Measurements from ENCODE around the gene MVP. TPM values are rescaled to one million over a fixed set of nuclear protein-coding genes. Genes with fewer than 3 reads are reported as not detected.
"Not testable (repeated sequence)": the region's sequence is repeated elsewhere in the genome, so short reads cannot be mapped to it uniquely, and the experiment has no call there.

Gene MVP
- total RNA-seq, 2 donors from 2014 or later = 467 to 578 TPM

DNA sequence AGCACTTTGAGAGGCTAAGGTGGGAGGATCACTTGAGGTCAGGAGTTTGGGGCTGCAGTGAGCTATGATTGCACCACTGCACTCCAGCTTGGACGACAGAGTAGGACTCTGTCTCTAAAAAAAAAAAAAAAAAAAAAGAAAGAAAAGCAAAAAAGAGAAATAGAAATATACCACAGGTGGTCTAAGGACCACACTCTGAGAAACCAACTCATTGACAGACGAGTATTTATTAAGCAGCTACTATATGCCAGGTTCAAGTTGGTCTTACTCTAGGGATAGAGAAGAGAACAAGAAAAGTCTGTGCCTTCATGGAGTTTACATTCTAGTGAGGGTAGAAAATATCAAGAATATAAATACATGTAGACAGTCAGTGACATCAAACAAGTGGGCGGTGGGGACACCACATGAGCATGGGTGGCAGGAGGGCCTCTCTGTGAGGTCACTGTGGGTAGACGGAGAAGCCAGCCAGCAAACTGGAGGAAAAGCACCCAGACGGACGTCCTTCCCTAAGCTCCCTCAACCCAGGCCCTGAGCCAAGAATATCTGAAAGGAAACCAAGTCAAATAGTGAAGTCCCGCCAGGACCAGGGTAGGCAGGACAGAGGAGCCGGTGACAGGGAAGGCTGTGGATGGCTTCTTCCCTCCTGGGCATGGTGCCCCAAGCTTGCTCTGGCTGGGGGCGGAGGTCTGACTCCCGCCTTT, 38.0 kb downstream of the MVP start:
- DNase-seq (no peak), ATAC-seq (no peak)
- intact Hi-C loops (cut with DNase I, micrococcal nuclease) = no loop called here

DNA sequence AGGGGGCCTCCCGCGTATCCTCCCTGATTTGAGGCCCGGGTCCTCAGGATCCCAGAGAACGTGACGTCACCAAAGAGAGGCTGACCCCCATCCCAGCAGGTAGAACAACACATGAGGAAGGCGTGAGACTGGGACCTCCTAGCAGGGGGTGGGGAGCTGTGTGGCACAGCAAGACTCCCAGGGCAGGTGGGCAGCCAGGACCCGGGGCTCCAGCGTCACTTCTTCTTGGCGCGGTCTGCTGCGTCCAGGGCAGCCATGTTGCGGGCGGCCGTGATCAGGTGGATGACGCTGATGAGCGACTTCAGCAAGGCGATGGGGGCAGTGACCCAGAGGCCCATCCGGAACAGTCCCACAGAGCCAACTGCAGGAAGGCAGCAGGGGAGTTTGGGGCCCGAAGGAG, 38.7 kb downstream of the MVP start:
- ATAC-seq = no peak
- DNase-seq = no peak
- intact Hi-C loops (cut with DNase I, micrococcal nuclease) = no loop called here

DNA sequence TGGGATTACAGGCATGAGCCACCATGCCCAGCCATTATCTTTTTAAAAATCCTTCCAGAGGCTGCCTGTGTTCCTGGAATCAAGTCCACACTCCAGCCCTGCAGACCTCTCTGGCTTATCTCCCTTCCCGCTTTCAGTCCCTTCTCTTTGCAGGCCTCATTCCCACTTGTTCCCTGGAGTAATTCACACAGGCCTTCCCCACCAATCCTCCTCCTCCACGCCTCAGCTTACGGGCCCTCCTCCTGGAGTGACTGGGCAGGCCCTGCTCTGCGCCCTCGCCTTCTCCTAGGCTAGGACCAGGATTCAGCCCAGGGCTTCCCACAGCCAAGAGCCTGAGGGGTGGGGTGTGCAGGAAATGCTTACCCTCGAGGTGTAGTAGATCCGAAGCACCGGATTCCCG, 40.0 kb downstream of the MVP start:
- DNase-seq = no peak
- ATAC-seq = no peak
- intact Hi-C loops (cut with DNase I, micrococcal nuclease) = loop anchor here in 1 of 2 donors (10.0 kb wide), 1 partner anchor 65 kb away; the partner anchor contains the start of gene KCTD13

DNA sequence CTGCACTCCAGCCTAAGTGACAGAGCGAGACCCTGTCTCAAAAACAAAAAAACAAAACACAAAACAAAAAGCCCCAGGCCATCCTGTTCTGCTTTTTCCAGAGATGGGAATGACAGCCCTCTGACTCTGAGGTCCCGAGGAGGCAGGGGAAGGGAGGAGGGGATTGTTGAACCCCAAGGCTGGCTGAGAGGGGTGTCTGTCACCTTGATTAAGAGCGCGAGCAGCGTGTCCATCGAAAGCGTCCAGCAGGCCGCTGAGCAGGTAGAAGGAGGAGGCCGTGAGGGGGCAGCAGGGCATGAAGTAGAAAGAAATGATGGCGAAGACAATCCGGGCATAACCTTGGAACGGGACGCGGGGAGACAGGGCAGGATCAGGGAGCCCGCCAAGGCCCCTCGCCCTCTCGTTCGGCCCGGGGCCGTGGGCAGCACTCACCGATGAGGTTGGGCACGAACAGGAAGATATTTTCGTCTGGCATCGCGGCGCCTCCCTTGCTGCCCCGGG, 42.2 kb downstream of the MVP start:
- ATAC-seq (peak; percentile 30), DNase-seq (peak in 1 of 2 donors; percentile 51)
- intact Hi-C loops (cut with DNase I, micrococcal nuclease) = loop anchor here in 1 of 2 donors (10.0 kb wide), 1 partner anchor 62 kb away; the partner anchor contains the start of gene KCTD13

DNA sequence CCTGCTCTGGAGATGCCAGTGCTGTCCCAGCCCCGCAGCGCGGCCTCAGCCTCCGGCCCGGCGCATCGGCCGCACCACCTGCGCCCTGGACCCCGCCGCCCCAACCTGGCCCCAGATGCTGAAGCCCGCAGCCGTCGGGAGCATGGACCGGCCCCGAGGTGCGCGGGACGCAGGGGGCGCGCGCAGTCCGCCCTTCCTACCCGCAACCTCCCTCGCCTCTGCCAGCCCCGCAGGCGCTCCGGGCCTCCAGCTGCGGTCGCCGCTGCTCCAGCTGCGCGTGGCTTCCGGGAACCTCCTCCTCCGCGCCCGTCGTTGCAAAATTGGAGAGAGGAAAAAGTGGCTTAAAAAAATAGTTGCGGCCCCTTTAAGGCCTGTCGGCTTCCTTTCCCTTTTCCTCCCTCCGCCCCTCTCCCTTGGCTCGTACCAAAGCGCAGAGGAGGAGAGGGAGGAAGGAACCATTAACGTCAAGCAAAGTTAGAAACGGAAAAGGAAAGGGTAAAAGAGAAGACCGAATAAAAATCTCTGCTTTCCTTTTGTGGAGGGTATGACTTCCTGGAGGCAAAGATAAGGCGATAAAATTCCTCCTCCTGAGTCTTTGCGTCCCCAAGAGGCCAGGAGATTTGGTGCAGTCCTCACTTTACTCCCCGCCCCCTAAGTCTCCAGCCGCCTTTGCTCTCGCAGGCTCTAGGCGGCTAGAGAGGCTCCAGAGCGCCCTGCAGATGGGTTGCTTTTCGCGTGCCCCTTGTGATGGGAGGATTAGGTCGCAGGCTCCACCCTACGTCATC, 42.8 kb downstream of the MVP start, which contains the start of gene CDIPT:
Gene CDIPT, minus strand, starts transcription at position 343 of the 785 bp plus-strand sequence. CDS start 369 bp downstream, outside the sequence.
- peak; percentile 93 to 96 for DNase-seq
- intact Hi-C loops (cut with DNase I, micrococcal nuclease) = loop anchor here in 1 of 2 donors (10.0 kb wide), 1 partner anchor 62 kb away; the partner anchor contains the start of gene KCTD13
- ATAC-seq = peak; percentile 93

DNA sequence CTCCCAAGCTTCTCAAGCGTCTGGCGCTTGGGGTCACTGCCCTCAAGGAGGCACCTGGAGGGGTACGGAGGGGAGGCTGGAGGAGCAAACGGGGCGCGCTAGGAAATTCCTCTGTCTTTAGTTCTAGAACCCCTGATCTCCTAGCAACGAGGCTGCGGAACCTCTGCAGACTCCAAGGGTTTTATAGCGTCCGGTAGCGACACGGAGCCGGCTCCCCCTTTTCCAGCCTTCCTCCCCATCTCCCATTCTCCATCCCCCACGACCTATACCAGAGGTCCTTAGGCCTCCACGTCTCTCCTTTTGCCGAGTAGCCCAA, 43.4 kb downstream of the MVP start:
- ATAC-seq = no peak
- intact Hi-C loops (cut with DNase I, micrococcal nuclease) = loop anchor here in 1 of 2 donors (10.0 kb wide), 1 partner anchor 61 kb away; the partner anchor contains the start of gene KCTD13
- DNase-seq = no peak

DNA sequence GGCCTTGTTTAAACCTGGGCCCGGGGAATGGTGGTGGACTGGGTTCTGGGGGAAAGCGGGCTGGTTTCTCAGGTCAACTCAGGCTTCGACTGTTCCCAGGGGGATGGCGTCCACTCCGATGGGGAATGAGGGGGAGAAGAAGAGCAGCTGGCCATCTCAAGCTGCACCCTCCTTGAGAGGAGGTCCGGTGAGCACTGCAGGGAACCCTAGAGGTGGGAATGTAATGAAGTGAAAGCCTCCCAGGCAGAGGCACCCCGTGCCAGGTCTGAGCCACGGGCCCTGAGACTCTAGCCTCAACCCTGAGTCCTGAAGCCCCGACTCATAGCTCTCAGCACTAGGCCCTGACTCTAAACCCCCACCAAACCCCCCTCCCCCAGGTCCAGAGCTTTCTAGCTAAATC, 43.9 kb downstream of the MVP start:
- no peak for ATAC-seq
- DNase-seq = no peak
- intact Hi-C loops (cut with DNase I, micrococcal nuclease) = loop anchor here in 1 of 2 donors (10.0 kb wide), 1 partner anchor 61 kb away; the partner anchor contains the start of gene KCTD13

DNA sequence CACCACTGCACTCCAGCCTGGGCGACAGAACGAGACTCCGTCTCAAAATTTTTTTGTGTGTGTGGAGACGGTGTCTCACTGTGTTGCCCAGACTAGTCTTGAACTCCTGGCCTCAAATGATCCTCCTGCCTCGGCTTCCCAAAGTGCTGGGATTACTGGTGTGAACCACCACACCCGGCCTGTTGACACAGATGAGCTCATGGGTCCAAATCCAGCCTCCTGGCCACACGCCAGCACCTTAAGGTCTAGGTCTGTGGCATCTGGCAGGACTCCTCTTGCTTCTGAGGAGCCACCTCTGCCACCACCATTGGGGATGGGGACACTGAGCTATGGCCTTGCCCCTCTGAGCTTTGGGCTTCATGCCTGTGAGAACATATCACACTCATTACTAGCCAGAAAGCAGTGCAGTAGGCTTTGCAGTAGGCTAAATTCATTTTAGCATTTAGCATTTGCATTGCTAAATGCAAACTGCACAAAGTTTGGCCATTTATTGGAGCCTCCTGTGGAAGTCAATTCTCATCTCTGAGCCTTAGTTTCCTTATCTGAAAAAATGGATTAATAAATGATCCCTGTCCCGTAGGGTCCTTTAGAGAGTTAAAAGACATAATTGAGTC, 48.2 kb downstream of the MVP start:
- DNase-seq (no peak), ATAC-seq (no peak)
- intact Hi-C loops (cut with DNase I, micrococcal nuclease) = loop anchor here in 1 of 2 donors (10.0 kb wide), 1 partner anchor 56 kb away; the partner anchor contains the start of gene KCTD13

DNA sequence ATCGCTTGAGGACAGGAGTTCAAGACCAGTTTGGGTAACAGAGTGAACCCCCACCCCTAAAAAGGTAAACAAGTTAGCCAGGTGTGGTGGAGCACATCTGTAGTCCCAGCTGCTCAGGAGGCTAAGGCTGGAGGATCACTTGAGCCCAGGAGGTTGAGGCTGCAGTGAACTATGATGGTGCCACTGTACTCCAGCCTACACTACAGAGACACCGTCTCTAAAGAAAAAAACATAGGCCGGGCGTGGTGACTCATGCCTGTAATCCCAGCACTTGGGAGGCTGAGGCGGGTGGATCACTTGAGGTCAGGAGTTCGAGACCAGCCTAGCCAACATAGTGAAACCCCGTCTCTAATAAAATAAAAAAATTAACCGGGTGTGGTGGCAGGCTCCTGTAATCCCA, 48.8 kb downstream of the MVP start:
- not testable (repeated sequence) for ATAC-seq
- intact Hi-C loops (cut with DNase I, micrococcal nuclease) = loop anchor here in 1 of 2 donors (10.0 kb wide), 1 partner anchor 56 kb away; the partner anchor contains the start of gene KCTD13

DNA sequence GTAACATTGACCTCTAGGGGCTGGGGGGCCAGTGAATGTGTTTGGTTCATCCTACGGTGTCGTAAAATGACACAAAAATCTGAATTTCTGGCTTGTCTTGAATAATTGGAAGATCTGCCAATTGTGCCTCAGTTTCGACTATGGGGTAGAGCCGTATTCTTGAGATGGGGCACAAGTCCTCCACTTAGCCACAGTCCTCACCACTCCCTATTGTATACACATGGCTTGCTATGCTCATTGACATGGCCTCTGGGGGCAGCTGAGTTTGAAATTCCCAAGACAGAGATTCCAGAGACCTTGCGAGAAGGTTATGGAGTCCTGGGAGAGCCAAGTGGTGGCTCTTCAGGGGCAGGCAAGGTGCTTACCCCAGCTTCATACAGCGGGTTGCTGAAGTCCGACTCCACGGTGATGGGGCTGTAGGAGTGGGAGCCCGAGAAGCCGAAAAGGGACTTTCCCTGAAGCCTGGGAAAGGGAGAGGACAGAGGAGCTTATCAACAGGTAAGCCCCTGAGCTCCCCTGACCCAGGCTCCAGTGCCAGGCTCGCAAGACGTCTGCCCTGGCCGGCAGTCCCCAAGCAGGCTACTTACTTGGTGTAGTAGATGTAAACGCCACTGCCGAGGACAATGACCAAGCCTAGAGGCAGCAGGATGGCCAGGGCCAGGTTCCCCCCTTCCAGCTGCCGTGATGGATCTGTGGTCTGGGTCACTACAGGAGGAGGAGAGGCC, 51.7 kb downstream of the MVP start:
- intact Hi-C loops (cut with DNase I, micrococcal nuclease) = no loop called here

More for the DNA sequence above, 48.8 kb downstream of the MVP start:
- DNase-seq = not testable (repeated sequence)

DNA sequence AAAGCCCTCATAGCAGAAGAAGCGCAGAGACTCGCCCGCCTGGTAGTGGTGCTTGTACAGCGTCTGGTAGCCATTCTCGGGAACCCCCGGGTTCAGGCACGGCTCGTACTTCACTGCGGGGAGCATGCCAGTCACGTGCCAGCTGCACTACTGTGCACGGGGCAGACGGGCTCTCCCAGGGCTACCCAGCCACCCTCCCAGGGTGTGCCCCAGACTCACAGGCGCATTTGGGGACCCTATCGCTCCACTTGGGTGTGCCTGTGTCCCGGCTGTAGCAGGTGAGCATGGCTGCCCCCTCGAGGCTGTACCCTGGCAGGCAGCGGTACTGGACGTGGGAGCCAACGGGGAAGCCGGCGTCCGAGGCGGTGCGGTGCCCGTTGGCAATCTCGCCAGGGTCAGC, 53.1 kb downstream of the MVP start:
- intact Hi-C loops (cut with DNase I, micrococcal nuclease) = no loop called here
- no peak for ATAC-seq
- no peak for DNase-seq

More for the DNA sequence above, 51.7 kb downstream of the MVP start:
- ATAC-seq (no peak), DNase-seq (no peak)

DNA sequence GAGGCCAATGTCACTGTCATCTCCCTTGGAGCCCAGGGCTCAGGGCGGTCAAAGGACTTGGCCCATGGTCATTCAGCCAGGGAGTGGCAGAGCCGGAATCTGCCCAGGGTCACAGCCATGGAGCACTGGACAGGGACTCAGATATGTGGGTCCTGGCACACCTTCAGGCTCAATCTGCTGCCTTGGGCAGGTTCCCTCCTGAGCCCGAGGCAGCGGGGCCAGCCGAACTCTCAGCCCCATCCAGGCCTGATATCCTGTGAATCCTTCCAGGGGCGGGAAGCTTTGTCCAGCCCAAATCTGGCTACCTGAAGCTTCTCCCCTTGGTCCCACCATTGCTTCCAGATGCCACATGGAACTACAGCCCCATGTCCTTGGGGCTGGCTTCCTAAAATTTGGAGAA, 54.9 kb downstream of the MVP start:
- ATAC-seq (no peak), DNase-seq (no peak)
- intact Hi-C loops (cut with DNase I, micrococcal nuclease) = no loop called here

DNA sequence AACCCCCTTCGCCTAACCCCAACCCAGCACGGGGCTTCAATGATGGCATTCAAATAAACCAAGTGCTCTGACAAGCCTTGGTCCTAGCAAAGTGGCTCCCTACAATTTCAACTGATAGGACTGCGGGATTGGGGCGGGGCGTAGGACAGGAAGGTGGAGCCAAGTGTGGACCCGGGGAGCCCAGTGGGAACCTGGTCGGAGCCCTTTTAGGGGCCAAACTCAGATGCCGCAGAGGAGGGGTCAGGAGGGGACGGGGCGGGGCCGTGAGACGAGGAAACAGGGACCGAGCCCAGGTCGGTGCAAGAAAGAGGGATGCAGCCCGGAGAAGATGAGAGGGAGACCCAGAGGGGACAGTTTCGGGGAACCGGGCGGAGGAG, 55.9 kb downstream of the MVP start:
- DNase-seq (no peak), ATAC-seq (no peak)
- intact Hi-C loops (cut with DNase I, micrococcal nuclease) = no loop called here

DNA sequence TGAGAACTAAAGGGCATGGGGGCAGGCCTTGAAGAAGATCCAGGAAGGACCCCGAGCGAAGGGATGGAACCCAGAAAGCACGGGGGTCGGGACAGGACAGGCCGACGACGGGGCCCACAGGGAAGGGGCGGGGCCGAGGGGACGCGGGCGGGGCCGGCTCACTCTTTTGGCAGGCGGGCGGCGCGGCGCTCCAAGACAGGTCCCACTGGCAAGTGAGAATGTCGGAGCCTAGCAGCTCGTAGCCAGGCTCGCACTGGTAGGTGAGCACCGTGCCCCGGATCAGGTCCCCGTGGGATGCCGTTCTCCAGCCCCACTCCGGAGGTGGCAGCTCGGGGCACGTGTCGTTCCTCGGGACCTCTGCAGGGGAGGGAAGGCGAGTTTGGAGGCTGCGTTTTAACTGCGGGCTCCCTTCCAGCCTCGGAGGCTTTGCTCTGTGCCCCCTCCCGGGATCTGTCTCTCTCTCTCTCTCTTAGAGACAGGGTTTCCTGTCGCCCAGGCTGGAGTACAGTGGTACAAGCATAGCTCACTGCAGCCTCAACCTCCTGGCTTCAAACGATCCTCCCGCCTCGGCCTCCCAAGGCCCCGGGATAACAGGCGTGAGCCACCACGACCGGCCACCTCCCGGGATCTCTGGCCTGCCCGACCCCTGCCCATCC, 56.5 kb downstream of the MVP start:
- no peak for DNase-seq
- intact Hi-C loops (cut with DNase I, micrococcal nuclease) = no loop called here
- peak; percentile 25 for ATAC-seq

DNA sequence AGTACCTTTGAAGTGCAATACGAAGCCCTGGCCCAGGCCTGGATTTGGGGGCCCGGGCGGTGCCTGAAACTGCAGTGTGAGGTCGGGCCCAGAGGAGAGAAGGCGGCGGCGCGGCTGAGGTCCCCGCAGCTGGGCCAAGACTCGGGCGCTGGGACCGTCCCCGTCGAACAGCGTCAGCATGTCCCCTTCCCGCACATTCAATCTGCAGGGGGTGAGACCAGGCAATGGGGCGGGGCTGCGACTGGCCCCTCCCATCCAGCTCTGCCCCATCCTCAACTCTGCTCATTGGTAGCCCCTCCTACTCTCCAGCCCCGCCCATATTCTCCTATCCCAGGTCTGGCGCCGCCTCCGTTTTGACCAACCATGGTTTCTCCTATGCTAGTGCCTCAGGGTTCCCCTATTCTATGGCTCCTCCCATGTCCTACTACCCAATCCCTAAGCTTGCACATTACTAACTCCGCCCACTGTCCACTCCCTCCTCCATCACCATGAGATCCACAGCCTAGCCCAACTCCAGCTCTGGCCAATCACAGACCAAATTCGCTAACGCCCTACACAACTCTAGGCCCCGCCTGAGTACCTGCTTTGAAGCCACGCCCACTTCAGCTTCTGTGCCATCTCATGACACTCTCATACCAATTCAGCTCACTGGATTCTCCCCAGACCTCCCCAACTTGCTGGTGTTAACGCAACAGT, 57.2 kb downstream of the MVP start:
- ATAC-seq = peak; percentile 43
- intact Hi-C loops (cut with DNase I, micrococcal nuclease) = no loop called here
- no peak for DNase-seq

DNA sequence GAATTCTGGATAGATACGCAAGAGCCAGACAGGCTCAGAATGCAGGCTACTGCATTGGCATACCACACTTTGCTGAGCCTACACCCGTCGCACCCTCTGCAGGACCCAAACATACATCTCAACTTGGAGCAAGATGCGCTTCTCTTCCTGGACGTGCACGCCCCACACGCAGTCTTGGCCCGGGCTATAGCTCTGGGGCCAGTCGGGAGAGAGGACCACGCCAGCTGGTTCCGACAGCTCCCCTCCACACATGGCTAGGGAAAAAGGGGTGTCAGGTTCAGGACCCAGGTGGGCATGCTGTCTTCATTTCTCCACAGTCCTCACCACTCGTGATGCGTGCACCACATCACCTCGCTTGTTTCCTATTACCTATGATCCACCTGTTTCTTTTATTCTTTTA, 57.9 kb downstream of the MVP start:
- intact Hi-C loops (cut with DNase I, micrococcal nuclease) = no loop called here
- DNase-seq = no peak
- ATAC-seq = no peak

DNA sequence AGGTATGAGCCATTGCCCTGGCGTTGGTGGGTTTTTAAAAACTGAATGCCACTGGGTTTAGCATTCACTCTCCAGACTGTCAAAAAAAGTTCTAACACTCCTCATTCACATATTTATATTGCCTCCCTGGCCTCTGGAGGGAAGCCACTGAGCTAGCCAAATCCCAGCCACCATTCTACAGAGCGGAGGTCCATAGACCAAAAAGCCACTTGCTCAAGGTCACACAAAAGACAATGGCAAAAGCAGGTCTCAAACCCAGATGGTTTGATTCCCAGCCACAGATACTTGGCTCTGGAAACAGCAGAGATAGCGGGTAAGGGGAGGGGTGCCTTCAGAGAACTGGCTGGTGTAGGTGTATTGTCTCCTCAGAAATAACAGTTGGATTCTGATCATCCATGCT, 60.8 kb downstream of the MVP start:
- intact Hi-C loops (cut with DNase I, micrococcal nuclease) = no loop called here
- ATAC-seq (no peak), DNase-seq (no peak)

DNA sequence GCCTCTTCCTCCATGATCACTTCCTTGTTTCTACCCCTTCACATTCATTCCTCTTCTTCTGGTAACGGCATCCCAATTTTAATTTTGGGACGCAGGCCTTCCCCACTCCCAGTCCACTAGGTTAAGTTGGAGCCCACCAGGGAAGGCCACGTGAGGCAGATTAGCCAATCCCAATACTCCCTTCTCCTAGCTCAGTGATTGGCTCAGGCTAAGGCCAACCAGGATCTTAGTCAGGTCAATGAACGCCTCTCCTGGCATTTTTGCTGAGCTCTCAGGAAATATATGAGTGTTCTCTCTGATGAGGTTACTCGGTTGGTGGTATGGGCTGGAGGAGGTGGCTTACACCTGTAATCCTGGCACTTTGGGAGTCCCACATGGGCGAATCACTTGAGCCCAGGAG, 63.7 kb downstream of the MVP start:
- ATAC-seq (no peak), DNase-seq (no peak)
- intact Hi-C loops (cut with DNase I, micrococcal nuclease) = no loop called here
